ENCODE data around the gene RNF213. TPM values are rescaled to one million over a fixed set of nuclear protein-coding genes. Genes with fewer than 3 reads are reported as not detected.

Gene RNF213
- total RNA-seq, 1 experiment from 2014 or later: 44.5 TPM

DNA sequence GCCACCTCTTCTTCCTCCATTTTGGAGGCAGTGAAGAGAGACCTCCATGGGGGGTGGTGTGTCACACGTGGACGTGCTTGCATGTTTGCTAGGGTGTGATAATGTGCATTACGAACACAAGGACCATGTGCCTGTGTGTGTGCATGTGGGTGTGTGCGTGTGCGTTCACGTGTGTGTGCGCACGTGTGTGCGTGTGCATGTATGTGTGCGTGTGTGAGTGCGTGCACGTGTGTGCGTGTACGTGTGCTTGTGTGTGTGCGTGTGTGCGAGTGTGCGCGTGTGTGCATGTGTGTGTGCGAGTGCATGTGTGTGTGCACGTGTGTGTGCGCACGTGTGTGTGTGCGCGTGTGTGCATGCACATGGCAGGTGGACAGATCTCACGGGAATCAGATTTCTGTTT, 29.5 kb downstream of the RNF213 start:
- ChIA-PET POLR2A (no interaction called here), CTCF (no interaction called here), RAD21 (ENCODE audit: low non-redundant PET in 1 of 2, low total read pairs in 2 of 2, uncharacterized antibody in 2 of 2, unreplicated experiment in 2 of 2) (no interaction called here)
- DNase-seq (ENCODE audit: low read depth, low spot score) (no peak), ATAC-seq (no peak)
- Histone ChIP-seq H2AFZ (ENCODE audit: low read depth, low read length, poor library complexity, severe bottlenecking) (no peak overlapping the region), H3K9me3 (ENCODE audit: control insufficient read depth in 1 of 2, insufficient read depth in 1 of 2, low read depth in 1 of 2, low read length in 2 of 2) (no peaks in the 10 kb centered on the region), H3K9ac (ENCODE audit: low read length) (no peak overlapping the region), H3K4me2 (ENCODE audit: low read length) (no peak overlapping the region), H3K4me3 (replicated peaks in 1 of 2; ENCODE audit: low read depth in 1 of 2, low read length in 2 of 2) (no peak overlapping the region), H3K27ac (ENCODE audit: low read depth, low read length) (no peak overlapping the region), H3K79me2 (ENCODE audit: insufficient read depth, low read length) (no peaks in the 10 kb centered on the region), H4K20me1 (ENCODE audit: insufficient read depth) (no peaks in the 10 kb centered on the region), H3K27me3 (ENCODE audit: insufficient read depth, low read length) (no peaks in the 10 kb centered on the region), H3K4me1 (ENCODE audit: control insufficient read depth in 1 of 2, insufficient read depth in 2 of 2, low read length in 2 of 2) (no peaks in the 10 kb centered on the region), H3K36me3 (ENCODE audit: control insufficient read depth in 1 of 2, insufficient read depth in 2 of 2, low read length in 2 of 2) (peaks cover 14 to 16% of the 10 kb centered on the region in 2 experiments; a peak in 2 of 4 replicates), H3K9me2 (ENCODE audit: insufficient read depth) (no peaks in the 10 kb centered on the region)
- TF ChIP-seq EZH2 (IDR thresholded peaks at IDR 0.05) (no peak), YY1 (IDR thresholded peaks at IDR 0.05; ENCODE audit: extremely low read depth, insufficient replicate concordance, low read depth, low read length) (no peak), ZNF274 (IDR thresholded peaks at IDR 0.05; ENCODE audit: low read depth, low read length) (no peak), JUND (IDR thresholded peaks at IDR 0.05) (no peak), SP1 (IDR thresholded peaks at IDR 0.05; ENCODE audit: low read depth) (no peak), CEBPB (IDR thresholded peaks at IDR 0.05; ENCODE audit: low read depth) (no peak), EGR1 (IDR thresholded peaks at IDR 0.05; ENCODE audit: low read depth) (no peak), SIN3A (IDR thresholded peaks at IDR 0.05; ENCODE audit: low read depth) (no peak), CBX3 (IDR thresholded peaks at IDR 0.05; ENCODE audit: low read depth) (no peak), FOSL1 (IDR thresholded peaks at IDR 0.05; ENCODE audit: low read depth) (no peak), TCF7L2 (IDR thresholded peaks at IDR 0.05; ENCODE audit: borderline replicate concordance, extremely low read depth, insufficient read depth, insufficient read length) (no peak), SRF (IDR thresholded peaks at IDR 0.05; ENCODE audit: low read depth) (no peak), POLR2A (IDR thresholded peaks at IDR 0.05; ENCODE audit: borderline replicate concordance, extremely low read depth, insufficient read depth, insufficient read length) (no peak)
- TF ChIP-seq, protein P1, sequence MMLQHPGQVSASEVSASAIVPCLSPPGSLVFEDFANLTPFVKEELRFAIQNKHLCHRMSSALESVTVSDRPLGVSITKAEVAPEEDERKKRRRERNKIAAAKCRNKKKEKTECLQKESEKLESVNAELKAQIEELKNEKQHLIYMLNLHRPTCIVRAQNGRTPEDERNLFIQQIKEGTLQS (IDR thresholded peaks at IDR 0.05): no peak
- TF ChIP-seq, protein P2, sequence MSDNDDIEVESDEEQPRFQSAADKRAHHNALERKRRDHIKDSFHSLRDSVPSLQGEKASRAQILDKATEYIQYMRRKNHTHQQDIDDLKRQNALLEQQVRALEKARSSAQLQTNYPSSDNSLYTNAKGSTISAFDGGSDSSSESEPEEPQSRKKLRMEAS (IDR thresholded peaks at IDR 0.05): no peak
- TF ChIP-seq, protein P3, sequence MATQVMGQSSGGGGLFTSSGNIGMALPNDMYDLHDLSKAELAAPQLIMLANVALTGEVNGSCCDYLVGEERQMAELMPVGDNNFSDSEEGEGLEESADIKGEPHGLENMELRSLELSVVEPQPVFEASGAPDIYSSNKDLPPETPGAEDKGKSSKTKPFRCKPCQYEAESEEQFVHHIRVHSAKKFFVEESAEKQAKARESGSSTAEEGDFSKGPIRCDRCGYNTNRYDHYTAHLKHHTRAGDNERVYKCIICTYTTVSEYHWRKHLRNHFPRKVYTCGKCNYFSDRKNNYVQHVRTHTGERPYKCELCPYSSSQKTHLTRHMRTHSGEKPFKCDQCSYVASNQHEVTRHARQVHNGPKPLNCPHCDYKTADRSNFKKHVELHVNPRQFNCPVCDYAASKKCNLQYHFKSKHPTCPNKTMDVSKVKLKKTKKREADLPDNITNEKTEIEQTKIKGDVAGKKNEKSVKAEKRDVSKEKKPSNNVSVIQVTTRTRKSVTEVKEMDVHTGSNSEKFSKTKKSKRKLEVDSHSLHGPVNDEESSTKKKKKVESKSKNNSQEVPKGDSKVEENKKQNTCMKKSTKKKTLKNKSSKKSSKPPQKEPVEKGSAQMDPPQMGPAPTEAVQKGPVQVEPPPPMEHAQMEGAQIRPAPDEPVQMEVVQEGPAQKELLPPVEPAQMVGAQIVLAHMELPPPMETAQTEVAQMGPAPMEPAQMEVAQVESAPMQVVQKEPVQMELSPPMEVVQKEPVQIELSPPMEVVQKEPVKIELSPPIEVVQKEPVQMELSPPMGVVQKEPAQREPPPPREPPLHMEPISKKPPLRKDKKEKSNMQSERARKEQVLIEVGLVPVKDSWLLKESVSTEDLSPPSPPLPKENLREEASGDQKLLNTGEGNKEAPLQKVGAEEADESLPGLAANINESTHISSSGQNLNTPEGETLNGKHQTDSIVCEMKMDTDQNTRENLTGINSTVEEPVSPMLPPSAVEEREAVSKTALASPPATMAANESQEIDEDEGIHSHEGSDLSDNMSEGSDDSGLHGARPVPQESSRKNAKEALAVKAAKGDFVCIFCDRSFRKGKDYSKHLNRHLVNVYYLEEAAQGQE (IDR thresholded peaks at IDR 0.05; ENCODE audit: low read depth): no peak
- TF ChIP-seq, protein P4, sequence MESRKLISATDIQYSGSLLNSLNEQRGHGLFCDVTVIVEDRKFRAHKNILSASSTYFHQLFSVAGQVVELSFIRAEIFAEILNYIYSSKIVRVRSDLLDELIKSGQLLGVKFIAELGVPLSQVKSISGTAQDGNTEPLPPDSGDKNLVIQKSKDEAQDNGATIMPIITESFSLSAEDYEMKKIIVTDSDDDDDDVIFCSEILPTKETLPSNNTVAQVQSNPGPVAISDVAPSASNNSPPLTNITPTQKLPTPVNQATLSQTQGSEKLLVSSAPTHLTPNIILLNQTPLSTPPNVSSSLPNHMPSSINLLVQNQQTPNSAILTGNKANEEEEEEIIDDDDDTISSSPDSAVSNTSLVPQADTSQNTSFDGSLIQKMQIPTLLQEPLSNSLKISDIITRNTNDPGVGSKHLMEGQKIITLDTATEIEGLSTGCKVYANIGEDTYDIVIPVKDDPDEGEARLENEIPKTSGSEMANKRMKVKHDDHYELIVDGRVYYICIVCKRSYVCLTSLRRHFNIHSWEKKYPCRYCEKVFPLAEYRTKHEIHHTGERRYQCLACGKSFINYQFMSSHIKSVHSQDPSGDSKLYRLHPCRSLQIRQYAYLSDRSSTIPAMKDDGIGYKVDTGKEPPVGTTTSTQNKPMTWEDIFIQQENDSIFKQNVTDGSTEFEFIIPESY (IDR thresholded peaks at IDR 0.05; ENCODE audit: extremely low read depth, insufficient replicate concordance, low read length): no peak
- no TSS peak for BruUV-seq (replicated peaks)
- intact Hi-C loops (cut with micrococcal nuclease): no loop called here
